ENCODE data around the gene SERPINA10.
"Not testable (repeated sequence)": the region's sequence is repeated elsewhere in the genome, so short reads cannot be mapped to it uniquely, and the experiment has no call there.

SERPINA10 gene

GRCh38 chr14:94288610-94289465 is 4.2 kb downstream of the SERPINA10 start:
- no peak for DNase-seq (ENCODE audit: low read depth)
- H3K4me3 ChIP-seq (ENCODE audit: low read depth, low read length), result no peak overlapping the region
- no peak for TF ChIP-seq CTCF (IDR thresholded peaks at IDR 0.05; ENCODE audit: low read depth, low read length, missing control alignments)
- in situ Hi-C loops (cut with HindIII; ENCODE audit: low sequenced_read_pairs), result no loop called here

GRCh38 chr14:94285158-94285557 is 7.9 kb downstream of the SERPINA10 start:
- no peak for TF ChIP-seq CTCF (IDR thresholded peaks at IDR 0.05; ENCODE audit: low read depth, low read length, missing control alignments)
- in situ Hi-C loops (cut with HindIII; ENCODE audit: low sequenced_read_pairs), result no loop called here

GRCh38 chr14:94284221-94284620 is 8.8 kb downstream of the SERPINA10 start:
- in situ Hi-C loops (cut with HindIII; ENCODE audit: low sequenced_read_pairs), result no loop called here
- H3K4me3 ChIP-seq (ENCODE audit: low read depth, low read length), result no peak overlapping the region
- DNase-seq (ENCODE audit: low read depth), result peak; percentile 12
- TF ChIP-seq CTCF (IDR thresholded peaks at IDR 0.05; ENCODE audit: low read depth, low read length, missing control alignments), result no peak

More at GRCh38 chr14:94285158-94285557, 7.9 kb downstream of the SERPINA10 start:
- DNase-seq (ENCODE audit: low read depth), result no peak
- no peak overlapping the region for H3K4me3 ChIP-seq (ENCODE audit: low read depth, low read length)

- TF ChIP-seq CTCF (IDR thresholded peaks at IDR 0.05; ENCODE audit: low read depth, low read length, missing control alignments), result no peak
- DNase-seq (ENCODE audit: low read depth), result no peak
- no peak overlapping the region for H3K4me3 ChIP-seq (ENCODE audit: low read depth, low read length)
- in situ Hi-C loops (cut with HindIII; ENCODE audit: low sequenced_read_pairs), result no loop called here
Observed at GRCh38 chr14:94282991-94283723, 9.9 kb downstream of the SERPINA10 start.

- no peak for DNase-seq (ENCODE audit: low read depth)
- in situ Hi-C loops (cut with HindIII; ENCODE audit: low sequenced_read_pairs), result no loop called here
- H3K4me3 ChIP-seq (ENCODE audit: low read depth, low read length), result no peak overlapping the region
- TF ChIP-seq CTCF (IDR thresholded peaks at IDR 0.05; ENCODE audit: low read depth, low read length, missing control alignments), result no peak
Observed at GRCh38 chr14:94278731-94279130, 14.3 kb downstream of the SERPINA10 start.

- H3K4me3 ChIP-seq (ENCODE audit: low read depth, low read length); DNase-seq (ENCODE audit: low read depth); in situ Hi-C loops (cut with HindIII; ENCODE audit: low sequenced_read_pairs): not testable (repeated sequence)
Observed at GRCh38 chr14:94276898-94277561, 16.0 kb downstream of the SERPINA10 start.

All from astrocyte of the cerebellum (primary cell).